HEK293 (cell line): ENCODE results near the gene SPO11.

Experiments
- CTCF ChIA-PET: fragments of 350-600 bp; formaldehyde crosslinking; extraction: SDS; loops from one replicate; lab custom pipeline; 2021; ENCODE audit warnings: antibody characterized with exemption; lab: Yijun Ruan, JAX
- POLR2A ChIA-PET: fragments of 300-600 bp; formaldehyde crosslinking; extraction: SDS; loops from one replicate; lab custom pipeline; 2020; ENCODE audit warnings: antibody characterized with exemption, inconsistent platforms; lab: Yijun Ruan, JAX
- H3K27ac ChIP-seq: fragments of 200-500 bp; sonication (Bioruptor generic); 2 replicates; pipeline ENCODE4 v1.5.1; 2014; ENCODE audit warnings: low read depth, low read length, control low read depth, inconsistent platforms; ENCODE audit errors: extremely low read depth
- H3K36me3 ChIP-seq, 2 experiments: fragments of 200-500 bp in 1 of 2; sonication (Bioruptor generic) in 1 of 2; 1 replicate in 1 of 2; 2 replicates in 1 of 2; pipeline ENCODE4 v1.5.1; 2014 to 2017; ENCODE audit warnings: inconsistent platforms in 2 of 2, low read length in 2 of 2; ENCODE audit not compliant: control insufficient read depth in 2 of 2, insufficient read depth in 1 of 2
- H3K4me1 ChIP-seq: fragments of 200-500 bp; sonication (Bioruptor generic); 2 replicates; pipeline ENCODE4 v1.5.1; 2014; ENCODE audit warnings: mild to moderate bottlenecking, low read length, inconsistent platforms; ENCODE audit not compliant: control insufficient read depth, insufficient read depth
- H3K4me3 ChIP-seq: 2 replicates; pipeline ENCODE4 v1.5.1; 2011; ENCODE audit warnings: low read depth, mild to moderate bottlenecking, control low read depth, low read length, moderate library complexity
- H3K9me3 ChIP-seq: fragments of 200-500 bp; sonication (Bioruptor generic); 2 replicates; pipeline ENCODE4 v1.5.1; 2014; ENCODE audit warnings: low read depth, low read length, inconsistent platforms; ENCODE audit not compliant: control insufficient read depth, insufficient read depth
- BCL6B ChIP-seq: fragments of 450-650 bp; formaldehyde crosslinking; IDR thresholded peaks from 2 replicates; pipeline ENCODE4 v1.5.1; 2017; ENCODE audit warnings: missing biosample characterization, missing genetic modification characterization
- IKZF3 ChIP-seq: fragments of 450-650 bp; IDR thresholded peaks from 2 replicates; pipeline ENCODE4 v1.5.0; 2018; ENCODE audit warnings: missing biosample characterization, mild to moderate bottlenecking, missing genetic modification characterization, moderate library complexity
- KLF10 ChIP-seq: fragments of 450-650 bp; IDR thresholded peaks from 2 replicates; pipeline ENCODE4 v1.5.1; 2018; ENCODE audit warnings: missing biosample characterization, mild to moderate bottlenecking, missing genetic modification characterization
- KLF16 ChIP-seq: fragments of 450-650 bp; formaldehyde crosslinking; IDR thresholded peaks from 2 replicates; pipeline ENCODE4 v1.5.1; 2017; ENCODE audit warnings: missing biosample characterization, missing genetic modification characterization
- KLF7 ChIP-seq: fragments of 450-650 bp; formaldehyde crosslinking; IDR thresholded peaks from 2 replicates; pipeline ENCODE4 v1.5.1; 2016; ENCODE audit warnings: missing biosample characterization, missing genetic modification characterization, borderline replicate concordance
- REPIN1 ChIP-seq: fragments of 450-650 bp; formaldehyde crosslinking; IDR thresholded peaks from 2 replicates; pipeline ENCODE4 v1.5.1; 2017; ENCODE audit warnings: missing biosample characterization, missing genetic modification characterization, low read depth
- SCRT2 ChIP-seq: fragments of 450-650 bp; formaldehyde crosslinking; IDR thresholded peaks from 2 replicates; pipeline ENCODE4 v1.5.1; 2016; ENCODE audit warnings: missing biosample characterization, missing genetic modification characterization
- YY2 ChIP-seq: fragments of 450-650 bp; formaldehyde crosslinking; IDR thresholded peaks from 2 replicates; pipeline ENCODE4 v1.5.1; 2016; ENCODE audit warnings: missing biosample characterization, missing genetic modification characterization
- ZFP3 ChIP-seq: fragments of 450-650 bp; formaldehyde crosslinking; IDR thresholded peaks from 2 replicates; pipeline ENCODE4 v1.5.1; 2016; ENCODE audit warnings: low read depth, missing biosample characterization, missing genetic modification characterization
- ZNF26 ChIP-seq: fragments of 450-650 bp; formaldehyde crosslinking; IDR thresholded peaks from 2 replicates; pipeline ENCODE4 v1.5.1; 2016; ENCODE audit warnings: missing biosample characterization, missing genetic modification characterization
- ZNF416 ChIP-seq: fragments of 450-650 bp; formaldehyde crosslinking; IDR thresholded peaks from 2 replicates; pipeline ENCODE4 v1.5.1; 2016; ENCODE audit warnings: missing biosample characterization, missing genetic modification characterization
- ZNF449 ChIP-seq: fragments of 450-650 bp; formaldehyde crosslinking; IDR thresholded peaks from 2 replicates; pipeline ENCODE4 v1.5.1; 2017; ENCODE audit warnings: missing biosample characterization, mild to moderate bottlenecking, missing genetic modification characterization, moderate library complexity
- ZNF518A ChIP-seq: fragments of 450-650 bp; formaldehyde crosslinking; conservative IDR thresholded peaks from 2 replicates; pipeline ENCODE4 v1.5.1; 2016; ENCODE audit warnings: low read depth, missing biosample characterization, missing genetic modification characterization
- ZNF521 ChIP-seq: fragments of 450-650 bp; formaldehyde crosslinking; IDR thresholded peaks from 2 replicates; pipeline ENCODE4 v1.5.1; 2017; ENCODE audit warnings: missing biosample characterization, mild to moderate bottlenecking, missing genetic modification characterization
- ZNF548 ChIP-seq: fragments of 450-650 bp; formaldehyde crosslinking; IDR thresholded peaks from 2 replicates; pipeline ENCODE4 v1.5.1; 2016; ENCODE audit warnings: missing biosample characterization, missing genetic modification characterization
- ZNF558 ChIP-seq: fragments of 450-650 bp; formaldehyde crosslinking; IDR thresholded peaks from 2 replicates; pipeline ENCODE4 v1.5.1; 2016; ENCODE audit warnings: missing biosample characterization, missing genetic modification characterization
- ZNF621 ChIP-seq: fragments of 450-650 bp; formaldehyde crosslinking; IDR thresholded peaks from 2 replicates; pipeline ENCODE4 v1.5.1; 2017; ENCODE audit warnings: missing biosample characterization, missing genetic modification characterization
- ZNF654 ChIP-seq: fragments of 450-650 bp; formaldehyde crosslinking; IDR thresholded peaks from 2 replicates; pipeline ENCODE4 v1.5.1; 2016; ENCODE audit warnings: low read depth, missing biosample characterization, missing genetic modification characterization
- ZNF664 ChIP-seq: fragments of 450-650 bp; formaldehyde crosslinking; IDR thresholded peaks from 2 replicates; pipeline ENCODE4 v1.5.1; 2016; ENCODE audit warnings: missing biosample characterization, missing genetic modification characterization
- ZNF677 ChIP-seq: fragments of 450-650 bp; IDR thresholded peaks from 2 replicates; pipeline ENCODE4 v1.5.0; 2018; ENCODE audit warnings: missing biosample characterization, mild to moderate bottlenecking, missing genetic modification characterization, moderate library complexity
- ZNF707 ChIP-seq: fragments of 450-650 bp; formaldehyde crosslinking; IDR thresholded peaks from 2 replicates; pipeline ENCODE4 v1.5.1; 2016; ENCODE audit warnings: missing biosample characterization, missing genetic modification characterization
- ZNF785 ChIP-seq: fragments of 450-650 bp; formaldehyde crosslinking; IDR thresholded peaks from 2 replicates; pipeline ENCODE4 v1.5.1; 2016; ENCODE audit warnings: missing biosample characterization, missing genetic modification characterization
- ZSCAN23 ChIP-seq: fragments of 450-650 bp; formaldehyde crosslinking; IDR thresholded peaks from 2 replicates; pipeline ENCODE4 v1.5.1; 2016; ENCODE audit warnings: missing biosample characterization, missing genetic modification characterization
- ZSCAN5A ChIP-seq: fragments of 450-650 bp; formaldehyde crosslinking; IDR thresholded peaks from 2 replicates; pipeline ENCODE4 v1.5.1; 2016; ENCODE audit warnings: missing biosample characterization, missing genetic modification characterization

SPO11 gene

GRCh38 chr20:57342829-57343228 lies 13.2 kb downstream of the SPO11 start (continued):
- TF ChIP-seq ZNF785 (tag by site-specific recombination) (no peak), KLF16 (tag by site-specific recombination) (no peak), SCRT2 (tag by site-specific recombination) (no peak), ZNF449 (no peak), ZNF548 (tag by site-specific recombination) (no peak), ZNF677 (tag by site-specific recombination) (no peak)

- no peaks in the 10 kb centered on the region for H3K9me3 ChIP-seq
- ChIA-PET CTCF (interaction anchor here (0.6 to 11.9 kb wide), 32 partner anchors 8 to 800 kb away, joined by 3 to 165 read pairs (median 4); no protein-coding TSS in a partner anchor), POLR2A (no interaction called here)
- no peak overlapping the region for H3K27ac ChIP-seq
- no peaks in the 10 kb centered on the region for H3K36me3 ChIP-seq
- no peaks in the 10 kb centered on the region for H3K4me1 ChIP-seq
- TF ChIP-seq KLF7 (tag by site-specific recombination) (no peak), YY2 (tag by site-specific recombination) (no peak), ZNF621 (tag by site-specific recombination) (no peak), BCL6B (tag by site-specific recombination) (no peak), ZNF664 (tag by site-specific recombination) (no peak), ZNF26 (tag by site-specific recombination) (no peak), REPIN1 (tag by site-specific recombination) (no peak), KLF10 (tag by site-specific recombination) (0 out of 2 replicates have a peak, but pooled peaks have one; percentile 21), ZFP3 (tag by site-specific recombination) (no peak), ZNF518A (tag by site-specific recombination) (no peak), ZNF558 (tag by site-specific recombination) (no peak), ZSCAN5A (tag by site-specific recombination) (no peak), IKZF3 (tag by site-specific recombination) (no peak), ZNF654 (peak; percentile 90), ZNF521 (tag by site-specific recombination) (no peak), ZNF416 (tag by site-specific recombination) (no peak), ZSCAN23 (no peak), ZNF707 (tag by site-specific recombination) (no peak)
- TF ChIP-seq, all 188 proteins: peak for 2
- H3K4me3 ChIP-seq, result no peak overlapping the region
These were observed 16.9 kb downstream of the SPO11 start for GRCh38 chr20:57346477-57346876.
